ENCODE data around the gene SPATS2.

SPATS2 gene

GRCh38 chr12:49511410-49511809, 144.1 kb downstream of the SPATS2 start:
- H3K4me3 ChIP-seq (ENCODE audit: low read depth, low read length) = no peak overlapping the region
- TF ChIP-seq CTCF (IDR thresholded peaks at IDR 0.05; ENCODE audit: borderline replicate concordance, insufficient read depth, low read depth, low read length) = no peak

GRCh38 chr12:49512546-49512945, 145.3 kb downstream of the SPATS2 start:
- no peak overlapping the region for H3K4me3 ChIP-seq (ENCODE audit: low read depth, low read length)
- no peak for TF ChIP-seq CTCF (IDR thresholded peaks at IDR 0.05; ENCODE audit: borderline replicate concordance, insufficient read depth, low read depth, low read length)

GRCh38 chr12:49515266-49515665, 148.0 kb downstream of the SPATS2 start:
- H3K4me3 ChIP-seq (ENCODE audit: low read depth, low read length) = no peak overlapping the region

GRCh38 chr12:49518914-49519573, 151.8 kb downstream of the SPATS2 start:
- H3K4me3 ChIP-seq (ENCODE audit: low read depth, low read length) = no peak overlapping the region
- no peak for TF ChIP-seq CTCF (IDR thresholded peaks at IDR 0.05; ENCODE audit: borderline replicate concordance, insufficient read depth, low read depth, low read length)

More at GRCh38 chr12:49515266-49515665, 148.0 kb downstream of the SPATS2 start:
- TF ChIP-seq CTCF (IDR thresholded peaks at IDR 0.05; ENCODE audit: borderline replicate concordance, insufficient read depth, low read depth, low read length) = no peak

GRCh38 chr12:49519574-49519936, 152.3 kb downstream of the SPATS2 start:
- no peak for TF ChIP-seq CTCF (IDR thresholded peaks at IDR 0.05; ENCODE audit: borderline replicate concordance, insufficient read depth, low read depth, low read length)
- no peak overlapping the region for H3K4me3 ChIP-seq (ENCODE audit: low read depth, low read length)

GRCh38 chr12:49521389-49521788, 154.1 kb downstream of the SPATS2 start:
- no peak overlapping the region for H3K4me3 ChIP-seq (ENCODE audit: low read depth, low read length)
- no peak for TF ChIP-seq CTCF (IDR thresholded peaks at IDR 0.05; ENCODE audit: borderline replicate concordance, insufficient read depth, low read depth, low read length)

GRCh38 chr12:49524660-49525324, 157.5 kb downstream of the SPATS2 start:
- no peak for TF ChIP-seq CTCF (IDR thresholded peaks at IDR 0.05; ENCODE audit: borderline replicate concordance, insufficient read depth, low read depth, low read length)
- H3K4me3 ChIP-seq (ENCODE audit: low read depth, low read length) = no peak overlapping the region

Measured in GM12875 (cell line).